ENCODE data around the gene SAP25. TPM values are rescaled to one million over a fixed set of nuclear protein-coding genes. Genes with fewer than 3 reads are reported as not detected.

The SAP25 gene
- total and polyA plus RNA-seq, 2 donors (not counting 1 experiment from before 2014, with no cell fraction given) = 51.7 to 71.9 TPM

DNA sequence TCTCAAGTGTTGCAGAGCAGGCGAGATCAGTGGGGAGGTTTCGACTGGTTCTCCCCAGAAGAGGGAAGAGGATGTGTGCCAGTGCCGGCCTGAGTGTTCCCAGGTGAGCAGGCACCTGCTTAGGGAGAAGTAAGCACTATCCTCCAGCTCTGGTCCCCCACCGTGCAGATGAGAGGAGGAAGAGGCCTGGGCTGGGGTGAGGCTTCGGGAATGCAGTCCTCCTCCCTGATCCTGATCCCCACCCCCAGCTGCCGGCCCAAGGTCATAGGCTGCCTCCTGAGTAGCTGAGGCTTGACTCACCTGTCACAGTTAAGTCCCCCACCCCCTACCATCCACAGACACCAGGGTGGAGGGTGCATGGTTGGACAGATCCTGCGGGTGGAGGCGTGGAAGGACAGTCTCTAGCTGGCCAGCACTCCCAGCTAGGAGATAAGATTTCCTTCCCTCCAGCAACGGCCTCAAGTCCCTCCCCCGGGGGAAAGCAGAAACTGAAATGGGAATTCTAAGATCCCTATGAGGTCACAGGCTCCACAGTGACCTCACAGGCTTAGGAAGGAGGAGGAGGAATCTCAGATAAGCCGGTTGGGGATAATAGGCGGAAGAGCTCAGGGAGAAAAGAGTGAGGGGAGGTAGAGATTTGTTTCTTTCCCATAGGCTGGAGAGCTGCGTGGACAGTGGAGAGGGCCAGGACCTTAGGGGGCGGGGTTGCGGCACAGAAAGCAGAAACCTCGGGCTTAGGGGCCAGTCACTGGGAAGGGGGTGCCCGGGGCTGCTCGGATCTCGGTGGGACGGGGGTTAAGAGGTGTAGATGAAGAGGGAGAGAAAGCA is 11.2 kb upstream of the SAP25 start:
- Histone ChIP-seq H3K4me2 (replicated peaks; ENCODE audit: low read depth, low read length, poor library complexity, severe bottlenecking) (peak overlapping the region; percentile 92), H3K4me1 (ENCODE audit: control insufficient read depth in 2 of 2, insufficient read depth in 2 of 2, low read length in 2 of 2) (peaks cover 27 to 38% of the 10 kb centered on the region in 2 donors), H3K27me3 (replicated peaks in 1 of 4; ENCODE audit: control extremely low read depth in 1 of 4, control insufficient read depth in 3 of 4, insufficient read depth in 4 of 4, low read length in 3 of 4) (peaks cover 0 to under 1% (median under 1%) of the 10 kb centered on the region in 4 experiments), H3K9ac (ENCODE audit: low read length) (peak overlapping the region; percentile 82), H2AFZ (ENCODE audit: insufficient read depth, low read depth, low read length, poor library complexity, severe bottlenecking) (no peak overlapping the region), H4K20me1 (ENCODE audit: control insufficient read depth, insufficient read depth, low read length, poor library complexity, severe bottlenecking) (peaks cover 45% of the 10 kb centered on the region), H3K4me3 (ENCODE audit: control extremely low read depth in 1 of 5, extremely low read depth in 1 of 5, insufficient read depth in 1 of 5, low read depth in 2 of 5, low read length in 4 of 5) (peak overlapping the region; percentile 82 to 93 (median 85)), H3K79me2 (ENCODE audit: control insufficient read depth, insufficient read depth, low read length) (peaks cover 50% of the 10 kb centered on the region), H3K36me3 (replicated peaks in 1 of 2; ENCODE audit: control extremely low read depth in 1 of 2, control insufficient read depth in 1 of 2, extremely low read depth in 1 of 2, insufficient read depth in 2 of 2, low read length in 1 of 2) (peaks cover 0 to 32% of the 10 kb centered on the region in 2 experiments), H3K9me3 (ENCODE audit: control extremely low read depth in 1 of 3, control insufficient read depth in 2 of 3, insufficient read depth in 1 of 3, low read length in 2 of 3) (no peaks in the 10 kb centered on the region), H3K27ac (ENCODE audit: low read length in 2 of 2) (peak overlapping the region; percentile 94 to 97)
- no peaks in the 10 kb centered on the region for H3K27me3 Mint-ChIP-seq
- peaks cover 46% of the 10 kb centered on the region for H3K4me1 Mint-ChIP-seq
- ATAC-seq (ENCODE audit: low read depth) (no peak), DNase-seq (peak; percentile 62)
- no peaks in the 10 kb centered on the region for H3K9me3 Mint-ChIP-seq (ENCODE audit: insufficient read depth)
- peak overlapping the region; percentile 98 for H3K4me3 Mint-ChIP-seq
- WGBS (ENCODE audit: insufficient coverage) = 1% methylated on average over 13 of the region's 20 CpGs
- H3K27ac Mint-ChIP-seq = peak overlapping the region; percentile 99
- CTCF ChIA-PET = interaction anchor here (0.5 to 11.1 kb wide), 12 partner anchors 22 to 268 kb away, joined by 3 to 226 read pairs (median 6); partner anchors contain the start of genes MOSPD3, POP7 and SLC12A9
- POLR2A ChIA-PET = interaction anchor here (0.6 to 3.1 kb wide), 21 partner anchors 17 to 502 kb away, joined by 3 to 26 read pairs (median 5); partner anchors contain the start of genes AGFG2, LAMTOR4, MEPCE and MOSPD3
- intact Hi-C loops (cut with micrococcal nuclease) = loop anchor here (5.0 kb wide), 1 partner anchor 503 kb away; the partner anchor contains the start of gene ZNF3
- TF ChIP-seq, protein P1, sequence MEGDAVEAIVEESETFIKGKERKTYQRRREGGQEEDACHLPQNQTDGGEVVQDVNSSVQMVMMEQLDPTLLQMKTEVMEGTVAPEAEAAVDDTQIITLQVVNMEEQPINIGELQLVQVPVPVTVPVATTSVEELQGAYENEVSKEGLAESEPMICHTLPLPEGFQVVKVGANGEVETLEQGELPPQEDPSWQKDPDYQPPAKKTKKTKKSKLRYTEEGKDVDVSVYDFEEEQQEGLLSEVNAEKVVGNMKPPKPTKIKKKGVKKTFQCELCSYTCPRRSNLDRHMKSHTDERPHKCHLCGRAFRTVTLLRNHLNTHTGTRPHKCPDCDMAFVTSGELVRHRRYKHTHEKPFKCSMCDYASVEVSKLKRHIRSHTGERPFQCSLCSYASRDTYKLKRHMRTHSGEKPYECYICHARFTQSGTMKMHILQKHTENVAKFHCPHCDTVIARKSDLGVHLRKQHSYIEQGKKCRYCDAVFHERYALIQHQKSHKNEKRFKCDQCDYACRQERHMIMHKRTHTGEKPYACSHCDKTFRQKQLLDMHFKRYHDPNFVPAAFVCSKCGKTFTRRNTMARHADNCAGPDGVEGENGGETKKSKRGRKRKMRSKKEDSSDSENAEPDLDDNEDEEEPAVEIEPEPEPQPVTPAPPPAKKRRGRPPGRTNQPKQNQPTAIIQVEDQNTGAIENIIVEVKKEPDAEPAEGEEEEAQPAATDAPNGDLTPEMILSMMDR (IDR thresholded peaks at IDR 0.05) = no peak
- no peak for TF ChIP-seq EZH2 (IDR thresholded peaks at IDR 0.05; ENCODE audit: borderline replicate concordance, insufficient read depth, low read depth, low read length, poor library complexity, severe bottlenecking)
